GM12865 (cell line): ENCODE results near the gene ASPSCR1.
A peak's percentile ranks its signal among the peaks of the same experiment; 100 is the strongest.

ENCODE experiments used
- DNase-seq: peaks from one replicate; pipeline ENCODE4 v3.0.0; 2010; ENCODE audit warnings: low read depth
- H3K4me3 ChIP-seq: 2 replicates; pipeline ENCODE4 v1.5.1; 2011; ENCODE audit warnings: mild to moderate bottlenecking, low read depth, low read length, control low read depth
- TF ChIP-seq, protein P1 (sequence below): IDR thresholded peaks from 2 replicates; pipeline ENCODE4 v1.5.1; 2011; ENCODE audit warnings: low read length, control low read depth, low read depth, inconsistent platforms; ENCODE audit not compliant: insufficient read depth; ENCODE audit errors: missing control alignments

Gene ASPSCR1

DNA sequence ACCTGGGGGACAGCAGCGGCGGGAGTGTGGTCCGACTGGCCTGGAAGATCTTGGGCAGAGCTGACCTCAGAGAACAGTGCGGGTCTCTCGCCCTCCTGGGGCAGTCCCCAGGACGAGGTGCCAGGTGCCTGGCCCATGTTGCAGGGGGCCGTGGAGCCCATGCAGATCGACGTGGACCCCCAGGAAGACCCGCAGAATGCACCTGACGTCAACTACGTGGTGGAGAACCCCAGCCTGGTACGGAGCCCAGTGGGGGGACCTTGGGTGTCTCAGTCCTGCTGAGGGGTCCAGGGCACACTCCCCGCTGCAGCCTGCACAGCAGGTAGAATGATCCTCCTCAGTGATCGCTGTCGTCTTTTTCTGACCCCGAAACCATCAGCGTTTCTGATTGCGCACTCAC, 75.7 kb downstream of the ASPSCR1 start:
- DNase-seq, result no peak
- TF ChIP-seq, protein P1, sequence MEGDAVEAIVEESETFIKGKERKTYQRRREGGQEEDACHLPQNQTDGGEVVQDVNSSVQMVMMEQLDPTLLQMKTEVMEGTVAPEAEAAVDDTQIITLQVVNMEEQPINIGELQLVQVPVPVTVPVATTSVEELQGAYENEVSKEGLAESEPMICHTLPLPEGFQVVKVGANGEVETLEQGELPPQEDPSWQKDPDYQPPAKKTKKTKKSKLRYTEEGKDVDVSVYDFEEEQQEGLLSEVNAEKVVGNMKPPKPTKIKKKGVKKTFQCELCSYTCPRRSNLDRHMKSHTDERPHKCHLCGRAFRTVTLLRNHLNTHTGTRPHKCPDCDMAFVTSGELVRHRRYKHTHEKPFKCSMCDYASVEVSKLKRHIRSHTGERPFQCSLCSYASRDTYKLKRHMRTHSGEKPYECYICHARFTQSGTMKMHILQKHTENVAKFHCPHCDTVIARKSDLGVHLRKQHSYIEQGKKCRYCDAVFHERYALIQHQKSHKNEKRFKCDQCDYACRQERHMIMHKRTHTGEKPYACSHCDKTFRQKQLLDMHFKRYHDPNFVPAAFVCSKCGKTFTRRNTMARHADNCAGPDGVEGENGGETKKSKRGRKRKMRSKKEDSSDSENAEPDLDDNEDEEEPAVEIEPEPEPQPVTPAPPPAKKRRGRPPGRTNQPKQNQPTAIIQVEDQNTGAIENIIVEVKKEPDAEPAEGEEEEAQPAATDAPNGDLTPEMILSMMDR, result no peak
- peak overlapping the region; percentile 80 for H3K4me3 ChIP-seq

DNA sequence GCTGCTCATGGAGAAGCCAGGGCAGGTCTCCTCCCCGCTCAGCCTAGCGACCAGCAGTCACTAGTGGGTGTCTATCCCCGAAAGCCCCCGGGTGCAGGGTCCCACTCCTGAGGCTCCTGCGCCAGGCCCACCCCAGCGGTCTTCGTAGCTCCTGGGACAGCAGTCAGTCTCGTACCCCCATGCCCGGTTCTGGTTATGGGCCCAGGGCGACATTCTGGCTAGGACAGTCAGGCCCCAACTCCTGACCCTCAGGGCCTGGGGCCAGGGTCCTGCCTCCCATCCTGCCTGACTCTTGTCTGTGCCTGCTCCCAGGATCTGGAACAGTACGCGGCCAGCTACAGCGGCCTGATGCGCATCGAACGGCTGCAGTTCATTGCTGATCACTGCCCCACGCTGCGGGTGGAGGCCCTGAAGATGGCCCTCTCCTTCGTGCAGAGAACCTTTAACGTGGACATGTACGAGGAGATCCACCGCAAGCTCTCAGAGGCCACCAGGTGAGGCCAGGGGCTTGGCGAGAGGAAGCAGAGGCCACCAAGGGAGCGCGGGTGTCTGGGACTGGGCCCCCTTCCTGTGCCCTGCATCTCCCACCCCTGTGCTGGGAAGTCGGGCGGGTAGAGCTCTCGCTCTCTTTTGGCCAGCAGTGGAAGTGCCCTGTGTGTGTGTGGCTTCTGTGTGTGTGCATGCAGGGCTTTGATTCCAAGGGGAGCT, 76.3 kb downstream of the ASPSCR1 start:
- H3K4me3 ChIP-seq, result no peak overlapping the region
- TF ChIP-seq, protein P1, result no peak
- DNase-seq, result no peak

DNA sequence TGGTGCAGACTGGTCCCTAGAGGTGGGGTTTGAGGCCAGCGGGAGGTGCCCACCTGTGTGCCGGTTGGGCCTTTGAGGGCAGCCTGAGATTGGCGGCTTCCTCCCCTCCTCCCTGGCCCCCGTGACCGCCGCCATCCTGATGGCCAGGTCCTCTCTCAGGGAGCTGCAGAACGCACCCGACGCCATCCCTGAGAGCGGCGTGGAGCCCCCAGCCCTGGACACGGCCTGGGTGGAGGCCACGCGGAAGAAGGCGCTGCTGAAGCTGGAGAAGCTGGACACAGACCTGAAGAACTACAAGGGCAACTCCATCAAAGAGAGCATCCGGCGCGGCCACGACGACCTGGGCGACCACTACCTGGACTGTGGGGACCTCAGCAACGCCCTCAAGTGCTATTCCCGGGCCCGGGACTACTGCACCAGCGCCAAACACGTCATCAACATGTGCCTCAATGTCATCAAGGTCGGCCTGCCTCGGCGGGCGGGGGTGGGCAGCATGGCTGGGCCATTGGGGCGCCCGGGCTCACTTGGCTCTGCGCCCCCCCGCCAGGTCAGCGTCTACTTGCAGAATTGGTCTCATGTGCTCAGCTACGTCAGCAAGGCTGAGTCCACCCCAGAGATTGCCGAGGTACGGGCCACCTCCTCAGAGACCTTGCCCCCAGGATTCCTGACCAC, 77.1 kb downstream of the ASPSCR1 start:
- no peak for DNase-seq
- TF ChIP-seq, protein P1, result no peak
- H3K4me3 ChIP-seq, result no peak overlapping the region

DNA sequence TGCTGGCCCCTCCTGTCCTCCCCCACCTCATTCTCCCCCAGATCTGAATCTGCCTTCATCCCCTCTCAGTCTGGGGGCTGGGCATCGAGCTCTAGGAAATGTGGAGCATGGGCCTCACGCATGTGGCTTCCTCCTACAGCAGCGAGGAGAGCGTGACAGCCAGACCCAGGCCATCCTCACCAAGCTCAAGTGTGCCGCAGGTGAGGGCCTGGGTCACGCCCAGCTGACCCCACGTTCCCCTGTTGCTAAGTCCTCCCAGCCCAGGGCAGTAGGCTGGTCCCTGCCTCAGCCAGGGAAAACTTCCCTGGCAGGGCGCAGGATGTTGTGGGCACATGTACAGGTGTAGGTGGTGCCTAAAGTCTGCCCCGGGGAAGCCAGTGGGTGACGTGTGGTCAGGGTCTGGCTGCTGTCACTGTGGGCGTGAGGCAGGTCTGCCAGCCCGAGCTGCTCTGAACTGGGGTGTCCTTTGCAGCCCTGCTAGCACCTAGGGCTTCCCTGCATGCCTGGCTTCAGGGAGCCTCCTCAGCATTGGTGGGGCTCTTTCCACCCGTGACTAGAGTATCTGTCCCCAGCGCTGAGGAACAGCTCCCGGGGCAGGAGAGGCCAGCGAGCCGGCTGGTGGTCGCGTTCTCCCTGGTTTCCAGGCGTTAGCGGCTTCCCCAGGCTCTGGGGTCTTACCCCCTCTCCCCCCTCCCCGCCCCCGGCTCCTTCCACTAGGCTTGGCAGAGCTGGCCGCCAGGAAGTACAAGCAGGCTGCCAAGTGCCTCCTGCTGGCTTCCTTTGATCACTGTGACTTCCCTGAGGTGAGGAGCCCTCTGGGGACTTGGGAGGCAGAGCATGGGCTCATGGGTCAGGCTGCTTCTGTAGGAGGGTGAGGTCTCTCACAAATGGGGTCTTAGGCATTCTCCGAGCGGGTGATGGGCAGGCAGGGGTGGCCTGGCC, 77.9 kb downstream of the ASPSCR1 start:
- no peak for DNase-seq
- TF ChIP-seq, protein P1, result no peak
- H3K4me3 ChIP-seq, result no peak overlapping the region

DNA sequence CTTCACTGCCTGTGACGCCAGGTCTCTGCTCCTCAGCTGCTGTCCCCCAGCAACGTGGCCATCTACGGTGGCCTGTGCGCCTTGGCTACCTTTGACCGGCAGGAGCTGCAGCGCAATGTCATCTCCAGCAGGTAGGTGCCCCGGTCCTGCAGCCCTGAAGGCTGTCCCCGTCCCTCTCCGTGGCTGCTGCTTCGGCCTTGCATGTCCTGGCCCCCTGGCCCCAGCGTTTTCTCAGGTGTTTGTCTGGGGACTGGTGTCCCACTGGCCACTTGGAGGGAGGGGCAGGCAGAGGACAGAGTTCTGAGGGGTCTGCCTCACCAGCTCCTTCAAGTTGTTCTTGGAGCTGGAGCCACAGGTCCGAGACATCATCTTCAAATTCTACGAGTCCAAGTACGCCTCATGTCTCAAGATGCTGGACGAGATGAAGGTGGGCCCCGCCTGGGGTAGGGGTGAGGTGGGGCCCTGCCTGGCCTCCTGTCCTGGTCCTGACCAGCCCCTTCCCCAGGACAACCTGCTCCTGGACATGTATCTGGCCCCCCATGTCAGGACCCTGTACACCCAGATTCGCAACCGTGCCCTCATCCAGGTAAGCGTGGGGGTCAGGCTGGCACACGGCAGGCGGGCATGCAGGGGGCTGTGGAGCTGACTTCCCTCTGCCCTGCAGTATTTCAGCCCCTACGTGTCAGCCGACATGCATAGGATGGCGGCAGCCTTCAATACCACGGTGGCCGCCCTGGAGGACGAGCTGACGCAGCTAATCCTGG, 78.7 kb downstream of the ASPSCR1 start:
- H3K4me3 ChIP-seq, result no peak overlapping the region
- TF ChIP-seq, protein P1, result no peak
- no peak for DNase-seq

DNA sequence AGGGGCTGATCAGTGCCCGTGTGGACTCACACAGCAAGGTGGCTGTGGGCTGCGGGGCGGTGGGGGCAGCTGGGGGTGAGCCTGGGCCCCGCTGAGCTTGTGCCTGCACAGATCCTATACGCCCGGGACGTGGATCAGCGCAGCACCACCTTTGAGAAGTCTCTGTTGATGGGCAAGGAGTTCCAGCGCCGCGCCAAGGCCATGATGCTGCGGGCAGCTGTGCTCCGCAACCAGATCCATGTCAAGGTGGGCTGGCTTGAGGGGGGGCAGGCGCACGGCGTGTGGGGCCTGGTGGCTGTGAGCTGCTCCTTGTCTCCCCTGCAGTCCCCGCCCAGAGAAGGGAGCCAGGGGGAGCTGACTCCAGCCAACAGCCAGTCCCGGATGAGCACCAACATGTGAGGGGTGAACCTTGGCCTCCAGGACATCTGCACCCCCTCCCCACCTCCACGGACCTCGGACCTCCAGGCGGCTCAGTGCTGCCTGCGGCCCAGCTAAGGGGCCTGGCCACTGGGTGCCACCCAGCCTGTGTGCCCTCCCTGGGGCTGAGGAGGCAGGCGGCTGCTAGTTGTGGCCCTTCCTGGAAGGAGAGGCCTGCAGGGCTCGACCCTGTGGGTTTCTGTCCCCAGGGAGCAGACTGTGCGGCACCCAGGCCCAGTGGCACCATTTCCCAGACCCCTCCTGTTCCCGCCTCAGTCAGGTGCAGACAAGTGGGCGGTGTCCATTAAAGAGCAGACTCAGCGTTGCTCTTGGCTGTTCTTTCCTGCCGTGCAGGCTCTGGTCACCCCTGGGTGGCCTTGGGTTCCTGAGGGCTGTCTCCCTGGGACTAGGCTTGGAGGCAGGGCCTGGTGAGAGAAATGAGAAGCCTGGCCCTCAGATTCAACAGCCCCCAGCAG, 79.5 kb downstream of the ASPSCR1 start:
- TF ChIP-seq, protein P1, result no peak
- H3K4me3 ChIP-seq, result no peak overlapping the region
- no peak for DNase-seq
